GM13976 (cell line): ENCODE measurements around the gene NR2F1-AS1.

Experiments used
- DNase-seq: peaks from one replicate; pipeline ENCODE4 v3.0.0; 2012; ENCODE audit warnings: low spot score
- in situ Hi-C: fragments of 300-500 bp; cut with MboI; formaldehyde crosslinking; loops from one replicate; pipeline ENCODE4 v1.12.0; 2022; ENCODE audit warnings: low sequenced_read_pairs, mixed read lengths, inconsistent platforms; ENCODE audit not compliant: unreplicated experiment
- TF ChIP-seq, protein P1 (sequence below): IDR thresholded peaks from 2 replicates; pipeline ENCODE4 v1.5.1; 2012; ENCODE audit warnings: borderline replicate concordance, mild to moderate bottlenecking; ENCODE audit not compliant: insufficient read depth; ENCODE audit errors: extremely low read depth, missing control alignments, control extremely low read depth

NR2F1-AS1 gene

GRCh38 chr5:93616538-93617174, 35.6 kb upstream of the NR2F1-AS1 start:
- TF ChIP-seq, protein P1, sequence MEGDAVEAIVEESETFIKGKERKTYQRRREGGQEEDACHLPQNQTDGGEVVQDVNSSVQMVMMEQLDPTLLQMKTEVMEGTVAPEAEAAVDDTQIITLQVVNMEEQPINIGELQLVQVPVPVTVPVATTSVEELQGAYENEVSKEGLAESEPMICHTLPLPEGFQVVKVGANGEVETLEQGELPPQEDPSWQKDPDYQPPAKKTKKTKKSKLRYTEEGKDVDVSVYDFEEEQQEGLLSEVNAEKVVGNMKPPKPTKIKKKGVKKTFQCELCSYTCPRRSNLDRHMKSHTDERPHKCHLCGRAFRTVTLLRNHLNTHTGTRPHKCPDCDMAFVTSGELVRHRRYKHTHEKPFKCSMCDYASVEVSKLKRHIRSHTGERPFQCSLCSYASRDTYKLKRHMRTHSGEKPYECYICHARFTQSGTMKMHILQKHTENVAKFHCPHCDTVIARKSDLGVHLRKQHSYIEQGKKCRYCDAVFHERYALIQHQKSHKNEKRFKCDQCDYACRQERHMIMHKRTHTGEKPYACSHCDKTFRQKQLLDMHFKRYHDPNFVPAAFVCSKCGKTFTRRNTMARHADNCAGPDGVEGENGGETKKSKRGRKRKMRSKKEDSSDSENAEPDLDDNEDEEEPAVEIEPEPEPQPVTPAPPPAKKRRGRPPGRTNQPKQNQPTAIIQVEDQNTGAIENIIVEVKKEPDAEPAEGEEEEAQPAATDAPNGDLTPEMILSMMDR: no peak
- DNase-seq: no peak
- in situ Hi-C loops: loop anchor here (10.0 kb wide), 1 partner anchor 178 kb away; no protein-coding TSS in a partner anchor

- DNase-seq: no peak
- in situ Hi-C loops: loop anchor here (10.0 kb wide), 1 partner anchor 182 kb away; no protein-coding TSS in a partner anchor
- TF ChIP-seq, protein P1: no peak
Measured at GRCh38 chr5:93612855-93613243, 31.8 kb upstream of the NR2F1-AS1 start.

- in situ Hi-C loops: loop anchor here (10.0 kb wide), 1 partner anchor 183 kb away; no protein-coding TSS in a partner anchor
- DNase-seq: no peak
- TF ChIP-seq, protein P1: no peak
Measured at GRCh38 chr5:93611976-93612854, 31.2 kb upstream of the NR2F1-AS1 start.

DNA sequence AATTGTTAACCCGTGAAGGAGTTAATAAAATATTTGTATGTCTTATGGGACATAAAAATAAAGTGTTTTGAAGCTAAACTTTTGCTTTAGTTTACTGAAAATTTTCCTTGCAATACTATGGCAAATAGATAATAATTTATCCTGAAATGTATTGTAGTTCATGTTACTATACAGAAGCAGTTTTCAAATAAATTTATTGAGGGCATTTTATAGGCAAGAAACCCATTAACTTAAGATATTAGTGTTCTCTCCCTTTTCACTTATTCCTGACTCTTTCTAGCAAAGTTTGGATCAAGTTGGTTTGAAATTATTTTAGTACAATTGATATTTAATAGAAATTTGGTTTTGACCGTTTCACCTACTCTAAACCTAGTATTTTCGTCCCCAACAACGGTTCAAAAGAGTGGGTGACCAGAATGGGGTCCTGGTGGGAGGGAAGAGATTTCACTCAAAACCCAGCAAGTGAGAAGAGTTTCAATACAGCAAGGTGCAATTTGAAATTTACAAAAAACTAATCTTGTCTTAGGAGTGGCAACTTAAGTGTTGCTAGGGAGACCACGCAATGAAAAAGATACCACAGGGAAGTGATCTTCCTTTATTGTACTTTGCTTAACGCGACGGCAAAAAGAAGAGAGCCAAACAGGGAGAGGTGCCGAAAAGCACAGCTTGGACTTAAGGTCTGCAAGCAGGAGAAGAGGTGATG, 30.4 kb upstream of the NR2F1-AS1 start:
- in situ Hi-C loops: loop anchor here (10.0 kb wide), 1 partner anchor 183 kb away; no protein-coding TSS in a partner anchor
- no peak for DNase-seq
- TF ChIP-seq, protein P1: no peak

DNA sequence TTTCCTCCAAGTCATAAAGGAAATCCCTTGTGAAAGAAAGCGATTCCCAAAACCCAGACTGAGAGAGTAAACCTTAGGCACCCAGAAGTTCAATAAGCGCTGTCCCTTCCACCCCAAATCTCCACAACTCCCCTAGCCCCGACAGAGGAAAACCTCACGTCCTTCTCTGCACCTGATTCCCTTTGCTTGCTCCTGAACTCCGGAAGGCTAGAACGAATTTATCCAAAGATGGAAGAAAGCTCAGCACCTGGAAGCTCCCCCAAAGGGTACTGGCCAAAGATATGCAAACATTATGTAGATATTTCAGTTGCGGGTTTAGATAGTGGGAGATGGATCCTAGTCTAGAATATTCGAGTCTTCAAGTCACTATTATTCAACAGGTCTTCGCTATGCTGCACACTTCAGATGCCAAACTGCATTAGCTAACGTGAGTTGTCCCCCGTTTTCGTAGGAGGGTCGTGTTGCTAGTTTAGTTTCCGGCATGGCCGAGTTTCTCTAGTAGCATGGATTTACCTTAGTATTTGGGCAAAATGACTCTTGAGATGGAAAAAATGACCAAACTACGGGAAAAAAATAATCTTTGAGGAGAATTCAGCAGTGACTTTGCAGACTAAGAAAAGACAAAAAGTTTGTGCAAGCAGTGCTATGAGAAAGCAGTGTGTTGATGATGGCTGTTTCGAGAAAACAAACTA, 29.7 kb upstream of the NR2F1-AS1 start:
- TF ChIP-seq, protein P1: no peak
- DNase-seq: no peak
- in situ Hi-C loops: loop anchor here (10.0 kb wide), 1 partner anchor 184 kb away; no protein-coding TSS in a partner anchor

- in situ Hi-C loops: loop anchor here (10.0 kb wide), 1 partner anchor 185 kb away; no protein-coding TSS in a partner anchor
- TF ChIP-seq, protein P1: no peak
- no peak for DNase-seq
Measured at GRCh38 chr5:93609762-93610161, 28.7 kb upstream of the NR2F1-AS1 start.
